Stimulated activated naive CD8-positive, alpha-beta T cell treated with anti-CD3 and anti-CD28 coated beads, Interleukin-15, amount 100 ng/mL, for 72 hours (primary cell): ENCODE results near the gene SPTBN4.
"Not testable (repeated sequence)": the region's sequence is repeated elsewhere in the genome, so short reads cannot be mapped to it uniquely, and the experiment has no call there.

Source experiments
- ATAC-seq: fragments of 150-1000 bp; cut with Tn5 transposase; 2 replicates; pipeline ENCODE4 v1.10.0; 2021; ENCODE audit warnings: mild to moderate bottlenecking, moderate library complexity
- DNase-seq, 2 donors: peaks; one replicate each; pipeline ENCODE4 v3.0.0; 2021 to 2022
- H3K27ac Mint-ChIP-seq, 2 donors: one replicate each; pipeline ENCODE4 v1.8.0; 2022; ENCODE audit warnings: mild to moderate bottlenecking in 2 of 2, mixed read lengths in 2 of 2, moderate library complexity in 2 of 2
- H3K27me3 Mint-ChIP-seq: one replicate; pipeline ENCODE4 v1.8.0; 2022; ENCODE audit warnings: mixed read lengths
- H3K4me1 Mint-ChIP-seq: one replicate; pipeline ENCODE4 v1.8.0; 2022; ENCODE audit warnings: mild to moderate bottlenecking, mixed read lengths
- H3K4me3 Mint-ChIP-seq, 2 donors: one replicate each; pipeline ENCODE4 v1.8.0; 2022; ENCODE audit warnings: mild to moderate bottlenecking in 2 of 2, mixed read lengths in 2 of 2, moderate library complexity in 1 of 2
- H3K9me3 Mint-ChIP-seq, 2 donors: one replicate each; pipeline ENCODE4 v1.8.0; 2022; ENCODE audit warnings: mixed read lengths in 2 of 2

Gene SPTBN4

DNA sequence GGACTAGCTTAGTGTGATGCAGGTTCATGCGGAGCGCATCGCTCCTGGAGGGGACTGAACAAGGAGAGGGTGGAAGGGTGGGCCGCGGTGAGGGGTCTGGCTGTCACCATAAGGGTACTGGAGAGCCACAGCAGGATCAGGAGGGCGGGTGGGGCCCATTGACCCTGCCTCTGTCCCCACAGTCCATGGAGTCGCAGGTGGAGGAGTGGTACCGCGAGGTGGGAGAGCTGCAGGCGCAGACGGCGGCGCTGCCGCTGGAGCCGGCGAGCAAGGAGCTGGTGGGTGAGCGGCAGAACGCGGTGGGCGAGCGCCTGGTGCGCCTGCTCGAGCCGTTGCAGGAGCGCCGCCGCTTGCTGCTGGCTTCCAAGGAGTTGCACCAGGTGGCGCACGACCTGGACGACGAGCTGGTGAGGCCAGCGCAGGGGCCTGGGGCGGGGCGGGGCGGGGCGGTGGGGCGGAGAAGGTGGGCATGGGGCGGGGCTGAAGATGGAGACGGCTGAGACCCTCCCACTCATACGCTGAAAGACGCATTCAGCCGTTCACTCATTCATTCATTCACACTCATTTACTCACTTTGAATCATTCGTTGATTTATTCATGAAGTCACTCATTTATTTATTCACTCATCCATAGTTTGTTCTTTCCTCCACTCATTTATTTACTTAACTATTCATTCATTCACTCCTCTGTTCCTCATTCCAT, 82.4 kb downstream of the SPTBN4 start:
- no peak overlapping the region for H3K27ac Mint-ChIP-seq
- H3K9me3 Mint-ChIP-seq: no peaks in the 10 kb centered on the region
- DNase-seq: peak; percentile 67 to 70
- peaks cover 45% of the 10 kb centered on the region for H3K27me3 Mint-ChIP-seq
- peak; percentile 91 for ATAC-seq
- H3K4me3 Mint-ChIP-seq: peak overlapping the region; percentile 49 to 66
- H3K4me1 Mint-ChIP-seq: peaks cover 13% of the 10 kb centered on the region

DNA sequence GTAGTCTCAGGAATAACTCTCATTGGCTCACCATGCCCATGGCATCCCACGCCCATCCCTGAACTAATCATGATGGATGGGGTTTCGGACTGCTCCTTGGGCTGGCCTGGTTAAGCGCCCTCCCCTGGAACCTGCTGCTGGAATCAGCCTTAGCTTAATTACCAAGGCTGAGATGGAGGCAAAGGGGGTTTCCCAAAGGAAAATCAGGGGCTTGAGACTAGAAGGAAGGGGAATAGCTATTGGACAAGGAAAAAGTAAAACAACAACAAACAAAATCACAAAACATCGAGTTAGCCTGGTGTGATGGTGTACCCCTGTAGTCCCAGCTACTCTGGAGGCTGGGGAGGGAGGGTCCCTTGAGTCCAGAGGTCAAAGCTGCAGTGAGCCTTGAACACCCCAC, 84.2 kb downstream of the SPTBN4 start:
- H3K27me3 Mint-ChIP-seq: peaks cover 63% of the 10 kb centered on the region
- ATAC-seq: no peak
- peaks cover 19% of the 10 kb centered on the region for H3K4me1 Mint-ChIP-seq
- H3K4me3 Mint-ChIP-seq: no peak overlapping the region
- no peak overlapping the region for H3K27ac Mint-ChIP-seq
- H3K9me3 Mint-ChIP-seq: no peaks in the 10 kb centered on the region
- DNase-seq: no peak

DNA sequence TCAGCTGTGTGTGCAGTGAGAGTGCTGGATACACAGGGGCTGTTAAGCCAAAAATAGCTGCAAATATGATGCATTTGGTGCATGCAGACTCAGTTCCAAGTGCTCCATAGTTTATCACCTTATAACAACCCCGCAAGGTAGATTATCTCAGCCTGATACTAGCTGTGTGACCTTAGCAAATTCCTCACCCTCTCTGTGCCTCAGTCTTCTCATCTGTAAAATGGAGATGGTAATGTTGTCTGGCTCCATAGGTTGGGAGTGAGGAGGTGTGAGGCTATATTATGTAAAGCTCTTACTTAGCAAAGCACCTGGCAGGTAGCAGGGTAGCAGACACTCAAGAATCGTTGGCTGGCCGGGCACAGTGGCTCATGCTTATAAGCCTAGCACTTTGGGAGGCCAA, 86.0 kb downstream of the SPTBN4 start:
- H3K27ac Mint-ChIP-seq: no peak overlapping the region
- H3K4me1 Mint-ChIP-seq: peaks cover 19% of the 10 kb centered on the region
- DNase-seq: no peak
- no peak overlapping the region for H3K4me3 Mint-ChIP-seq
- H3K9me3 Mint-ChIP-seq: no peaks in the 10 kb centered on the region
- H3K27me3 Mint-ChIP-seq: peaks cover 57% of the 10 kb centered on the region
- ATAC-seq: no peak

DNA sequence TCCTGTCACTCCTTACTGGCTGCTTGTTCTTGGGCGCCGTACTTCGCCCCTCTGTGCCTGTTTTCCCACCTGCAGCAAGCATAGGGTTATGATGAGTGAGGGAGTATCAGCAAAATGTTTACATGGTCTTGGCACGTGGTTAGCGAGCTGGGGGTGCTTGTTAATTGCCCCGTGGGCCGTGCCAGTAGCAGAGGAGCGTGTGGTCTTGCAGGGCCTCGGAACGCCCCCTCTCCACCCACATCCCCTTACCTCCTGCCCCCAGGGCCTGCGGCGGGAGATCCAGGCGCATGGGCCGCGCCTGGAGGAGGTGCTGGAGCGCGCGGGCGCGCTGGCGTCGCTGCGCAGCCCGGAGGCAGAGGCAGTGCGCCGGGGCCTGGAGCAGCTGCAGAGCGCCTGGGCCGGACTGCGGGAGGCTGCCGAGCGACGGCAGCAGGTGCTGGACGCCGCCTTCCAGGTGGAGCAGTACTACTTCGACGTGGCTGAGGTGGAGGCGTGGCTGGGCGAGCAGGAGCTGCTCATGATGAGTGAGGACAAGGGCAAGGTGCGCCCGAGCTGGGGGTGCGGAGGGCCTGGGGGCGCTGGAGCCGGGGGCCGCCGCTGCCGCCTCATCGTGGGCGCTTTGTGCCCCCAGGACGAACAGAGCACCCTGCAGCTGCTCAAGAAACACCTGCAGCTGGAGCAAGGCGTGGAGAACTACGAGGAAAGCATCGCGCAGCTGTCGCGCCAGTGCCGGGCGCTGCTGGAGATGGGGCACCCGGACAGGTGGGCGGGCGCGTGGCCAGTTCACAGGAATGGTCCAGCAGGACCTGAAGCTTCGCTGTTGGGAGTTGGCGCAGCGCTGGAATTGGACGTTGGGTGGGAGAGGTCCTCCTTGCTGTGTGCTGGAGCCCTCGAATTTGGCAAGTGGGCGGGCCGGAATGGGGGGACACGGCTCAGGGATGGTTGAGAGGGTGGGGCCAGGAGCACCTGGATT, 87.4 kb downstream of the SPTBN4 start:
- H3K4me1 Mint-ChIP-seq: peaks cover 12% of the 10 kb centered on the region
- H3K27ac Mint-ChIP-seq: no peak overlapping the region
- ATAC-seq (no peak), DNase-seq (no peak)
- peaks cover 48% of the 10 kb centered on the region for H3K27me3 Mint-ChIP-seq
- H3K9me3 Mint-ChIP-seq: no peaks in the 10 kb centered on the region
- H3K4me3 Mint-ChIP-seq: no peak overlapping the region

DNA sequence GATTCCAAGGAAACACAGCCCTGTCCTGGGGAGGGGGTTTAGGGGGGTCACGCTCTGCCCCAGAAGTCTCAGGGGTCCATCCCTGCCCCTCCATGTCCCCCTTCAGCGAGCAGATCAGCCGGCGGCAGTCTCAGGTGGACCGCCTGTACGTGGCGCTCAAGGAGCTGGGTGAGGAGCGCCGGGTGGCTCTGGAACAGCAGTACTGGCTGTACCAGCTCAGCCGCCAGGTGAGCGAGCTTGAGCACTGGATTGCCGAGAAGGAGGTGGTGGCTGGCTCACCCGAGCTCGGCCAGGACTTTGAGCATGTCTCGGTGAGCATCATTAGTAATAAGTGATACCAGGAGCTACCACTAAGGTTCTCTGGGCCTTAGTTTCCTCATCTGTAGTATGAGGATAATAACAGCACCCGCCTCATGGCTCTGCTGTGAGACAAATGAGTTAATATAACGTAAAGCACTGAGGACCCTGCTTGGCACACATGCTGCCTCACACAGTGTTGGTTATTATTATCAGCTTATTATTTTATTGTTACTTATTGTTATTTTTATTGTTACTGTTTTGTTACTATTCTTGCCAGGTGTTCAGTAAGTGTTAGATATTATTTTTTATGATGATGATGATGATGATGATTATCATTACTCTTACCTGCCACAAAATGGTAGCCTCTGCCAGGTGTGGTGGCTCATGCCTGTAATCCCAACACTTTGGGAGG, 89.3 kb downstream of the SPTBN4 start:
- DNase-seq: no peak
- Mint-ChIP-seq H3K4me1 (peaks cover 21% of the 10 kb centered on the region), H3K27ac (no peak overlapping the region), H3K9me3 (no peaks in the 10 kb centered on the region), H3K27me3 (peaks cover 35% of the 10 kb centered on the region), H3K4me3 (no peak overlapping the region)
- ATAC-seq: no peak

DNA sequence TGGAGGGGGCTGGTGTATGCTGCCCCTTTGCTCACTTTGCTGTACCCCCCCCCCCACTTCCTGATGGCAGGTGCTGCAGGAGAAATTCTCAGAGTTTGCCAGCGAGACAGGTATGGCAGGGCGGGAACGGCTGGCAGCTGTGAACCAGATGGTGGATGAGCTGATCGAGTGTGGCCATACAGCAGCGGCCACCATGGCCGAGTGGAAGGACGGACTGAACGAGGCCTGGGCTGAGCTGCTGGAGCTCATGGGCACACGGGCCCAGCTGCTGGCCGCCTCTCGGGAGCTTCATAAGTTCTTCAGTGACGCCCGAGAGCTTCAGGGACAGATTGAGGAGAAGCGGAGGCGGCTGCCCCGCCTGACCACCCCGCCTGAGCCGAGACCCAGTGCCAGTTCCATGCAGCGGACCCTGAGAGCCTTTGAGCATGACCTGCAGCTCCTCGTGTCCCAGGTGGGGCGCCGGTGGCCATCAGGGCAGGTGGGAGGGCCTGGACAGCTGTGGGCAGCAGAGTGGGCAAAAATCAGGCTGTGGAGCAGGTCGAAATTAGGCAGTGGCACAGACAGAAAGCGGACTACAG, 90.2 kb downstream of the SPTBN4 start:
- DNase-seq (no peak), ATAC-seq (no peak)
- Mint-ChIP-seq H3K4me1 (peaks cover 26% of the 10 kb centered on the region), H3K27me3 (peaks cover 41% of the 10 kb centered on the region), H3K27ac (no peak overlapping the region), H3K9me3 (no peaks in the 10 kb centered on the region), H3K4me3 (no peak overlapping the region)

DNA sequence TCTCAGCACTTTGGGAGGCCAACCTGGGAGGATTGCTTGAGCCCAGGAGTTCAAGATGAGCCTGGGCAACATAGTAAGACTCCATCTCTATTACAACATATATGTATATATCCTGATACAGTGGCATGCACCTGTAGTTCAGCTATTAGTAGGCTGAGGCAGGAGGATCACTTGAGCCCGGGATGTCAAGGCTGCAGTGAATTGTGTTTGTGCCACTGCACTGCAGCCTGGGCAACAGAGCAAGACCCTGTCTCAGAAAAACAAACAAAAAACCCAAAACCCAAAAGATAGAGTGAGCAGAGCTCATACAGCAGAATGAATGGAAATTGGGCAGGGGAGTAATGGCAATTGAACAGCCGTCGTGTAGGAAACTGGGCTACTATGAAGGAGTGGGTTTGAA, 92.6 kb downstream of the SPTBN4 start:
- DNase-seq (no peak), ATAC-seq (no peak)
- Mint-ChIP-seq H3K4me1 (peaks cover 19% of the 10 kb centered on the region), H3K9me3 (no peaks in the 10 kb centered on the region), H3K4me3 (no peak overlapping the region), H3K27ac (no peak overlapping the region), H3K27me3 (peaks cover 32% of the 10 kb centered on the region)

DNA sequence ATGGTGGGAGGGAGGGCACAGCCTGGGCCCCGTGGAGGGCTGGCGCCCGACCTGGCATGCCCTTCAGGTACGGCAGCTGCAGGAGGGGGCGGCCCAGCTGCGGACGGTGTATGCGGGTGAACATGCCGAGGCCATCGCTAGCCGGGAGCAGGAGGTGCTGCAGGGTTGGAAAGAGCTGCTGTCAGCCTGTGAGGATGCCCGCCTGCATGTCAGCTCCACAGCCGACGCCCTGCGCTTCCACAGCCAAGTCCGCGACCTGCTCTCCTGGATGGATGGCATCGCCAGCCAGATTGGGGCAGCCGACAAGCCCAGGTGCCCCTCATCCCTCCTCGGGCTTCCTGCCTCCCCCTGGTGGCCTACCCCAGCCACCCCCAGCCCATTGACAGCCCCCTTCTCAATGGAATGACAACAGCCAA, 93.3 kb downstream of the SPTBN4 start:
- no peak overlapping the region for H3K4me3 Mint-ChIP-seq
- no peak for DNase-seq
- H3K27ac Mint-ChIP-seq: no peak overlapping the region

DNA sequence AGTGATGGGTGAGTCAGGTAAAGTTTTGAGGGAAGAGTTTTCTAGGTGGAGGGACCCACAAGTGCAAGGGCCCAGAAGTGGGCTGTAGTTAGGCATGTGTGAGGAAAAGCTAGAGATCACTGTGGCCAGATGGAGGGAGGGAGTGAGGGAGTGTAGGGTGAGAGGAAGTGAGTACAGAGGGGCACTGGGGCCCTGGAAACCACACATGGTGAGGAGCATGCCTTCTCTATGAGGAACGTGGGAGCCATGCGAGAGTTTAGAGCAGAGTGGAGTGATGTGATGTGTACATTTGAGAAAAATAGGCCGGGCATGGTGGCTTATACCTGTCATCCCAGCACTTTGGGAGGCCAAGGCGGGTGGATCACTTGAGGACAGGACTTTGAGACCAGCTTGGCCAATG, 95.1 kb downstream of the SPTBN4 start:
- H3K27me3 Mint-ChIP-seq: peaks cover 42% of the 10 kb centered on the region
- H3K27ac Mint-ChIP-seq: no peak overlapping the region
- H3K9me3 Mint-ChIP-seq: no peaks in the 10 kb centered on the region
- no peak overlapping the region for H3K4me3 Mint-ChIP-seq
- no peak for DNase-seq
- ATAC-seq: no peak
- H3K4me1 Mint-ChIP-seq: peaks cover 16% of the 10 kb centered on the region

More for the DNA sequence above, 93.3 kb downstream of the SPTBN4 start:
- Mint-ChIP-seq H3K27me3 (peaks cover 32% of the 10 kb centered on the region), H3K9me3 (no peaks in the 10 kb centered on the region), H3K4me1 (peaks cover 16% of the 10 kb centered on the region)
- ATAC-seq: no peak

DNA sequence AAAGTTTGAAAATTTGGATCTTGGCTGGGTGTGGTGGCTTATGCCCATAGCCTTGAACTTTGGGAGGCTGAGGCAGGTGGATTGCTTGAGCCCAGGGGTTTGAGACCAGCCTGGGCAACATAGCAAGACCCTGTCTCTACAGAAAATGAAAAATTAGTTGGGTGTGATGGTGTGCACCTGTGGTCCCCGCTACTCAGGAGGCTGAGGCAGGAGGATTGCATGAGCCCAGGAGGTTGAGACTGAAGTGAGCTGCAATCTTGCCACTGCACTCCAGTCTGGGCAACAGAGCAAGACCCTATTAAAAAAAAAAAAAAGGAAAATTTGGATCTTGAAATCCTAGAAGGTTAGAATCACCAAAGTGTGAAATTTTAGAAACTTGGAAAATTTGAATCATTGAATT, 97.7 kb downstream of the SPTBN4 start:
- not testable (repeated sequence) for H3K27ac Mint-ChIP-seq, DNase-seq, H3K4me3 Mint-ChIP-seq, H3K9me3 Mint-ChIP-seq, ATAC-seq
- peaks cover 19% of the 10 kb centered on the region for H3K4me1 Mint-ChIP-seq
- H3K27me3 Mint-ChIP-seq: peaks cover 68% of the 10 kb centered on the region

DNA sequence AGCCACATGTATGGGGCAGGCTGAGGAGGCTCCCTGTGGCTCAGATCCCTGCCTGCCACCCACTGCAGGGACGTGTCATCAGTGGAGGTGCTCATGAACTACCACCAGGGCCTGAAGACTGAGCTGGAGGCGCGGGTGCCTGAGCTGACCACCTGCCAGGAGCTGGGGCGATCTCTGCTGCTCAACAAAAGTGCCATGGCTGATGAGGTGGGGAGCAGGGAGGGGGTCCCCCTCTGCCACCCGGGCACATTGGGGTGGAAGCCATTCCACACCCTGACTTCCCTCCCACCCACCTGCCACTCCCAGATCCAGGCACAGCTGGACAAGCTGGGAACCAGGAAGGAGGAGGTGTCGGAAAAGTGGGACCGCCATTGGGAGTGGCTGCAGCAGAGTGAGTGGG, 98.6 kb downstream of the SPTBN4 start:
- H3K27ac Mint-ChIP-seq: peak overlapping the region in 1 of 2 donors; percentile 86
- H3K9me3 Mint-ChIP-seq: no peaks in the 10 kb centered on the region
- no peak overlapping the region for H3K4me3 Mint-ChIP-seq
- H3K27me3 Mint-ChIP-seq: peaks cover 75% of the 10 kb centered on the region
- peaks cover 20% of the 10 kb centered on the region for H3K4me1 Mint-ChIP-seq
- DNase-seq: no peak
- ATAC-seq: no peak

DNA sequence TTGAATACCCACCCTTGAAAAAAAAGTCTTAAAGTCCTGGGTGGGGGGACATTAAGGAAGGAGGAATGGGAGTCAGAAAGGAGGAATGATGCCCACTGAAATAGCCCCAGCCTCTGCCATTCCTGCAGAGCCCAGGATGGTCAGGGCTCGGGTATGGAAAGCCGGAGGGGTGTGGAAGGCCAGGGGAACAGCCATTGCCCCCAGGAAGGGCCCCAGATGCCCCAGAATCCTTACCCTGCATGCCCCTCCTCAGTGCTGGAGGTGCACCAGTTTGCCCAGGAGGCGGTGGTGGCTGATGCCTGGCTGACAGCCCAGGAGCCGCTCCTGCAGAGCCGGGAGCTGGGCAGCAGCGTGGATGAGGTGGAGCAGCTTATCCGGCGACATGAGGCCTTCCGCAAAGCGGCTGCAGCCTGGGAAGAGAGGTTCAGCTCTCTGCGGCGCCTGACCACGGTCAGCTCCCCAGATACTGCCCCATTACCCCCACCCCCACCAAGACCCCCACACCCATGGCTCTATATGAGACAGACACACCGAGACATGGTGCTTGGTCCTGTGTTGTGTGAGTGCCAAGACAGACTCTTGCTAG, 99.2 kb downstream of the SPTBN4 start:
- Mint-ChIP-seq H3K4me3 (no peak overlapping the region), H3K4me1 (peaks cover 24% of the 10 kb centered on the region), H3K27me3 (peaks cover 75% of the 10 kb centered on the region), H3K27ac (no peak overlapping the region), H3K9me3 (peaks cover 0 to 3% of the 10 kb centered on the region in 2 donors)
- DNase-seq (no peak), ATAC-seq (no peak)

DNA sequence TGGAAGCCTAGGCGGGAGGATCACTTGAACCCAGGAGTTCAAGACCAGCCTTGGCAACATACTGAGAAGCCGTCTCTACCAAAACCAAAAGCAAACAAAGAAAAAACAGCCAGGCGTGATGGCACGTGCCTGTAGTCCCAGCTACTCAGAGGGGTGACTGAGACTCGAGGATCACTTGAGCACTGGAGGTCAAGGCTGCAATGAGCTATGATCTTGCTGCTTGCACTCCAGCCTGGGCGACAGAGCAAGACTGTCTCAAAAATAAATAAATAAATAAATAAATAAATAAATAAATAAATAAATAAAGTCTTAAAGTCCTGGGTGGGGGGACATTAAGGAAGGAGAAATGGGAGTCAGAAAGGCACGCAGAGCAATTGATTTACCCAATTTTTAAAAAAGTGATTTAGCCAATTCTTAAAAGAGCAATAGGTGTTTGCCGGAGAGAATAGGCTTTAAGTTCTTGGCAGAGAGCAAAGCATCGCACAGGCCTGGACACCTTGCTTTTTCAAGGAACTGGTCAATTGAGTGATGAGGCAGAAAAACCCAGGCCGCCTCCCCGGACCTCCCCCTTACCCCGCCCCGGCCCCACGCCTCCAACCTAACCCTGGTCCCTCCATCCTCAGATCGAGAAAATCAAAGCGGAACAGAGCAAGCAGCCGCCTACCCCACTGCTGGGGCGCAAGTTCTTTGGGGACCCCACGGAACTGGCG, 100.4 kb downstream of the SPTBN4 start:
- Mint-ChIP-seq H3K4me3 (peak overlapping the region in 1 of 2 donors; percentile 69), H3K27ac (no peak overlapping the region), H3K9me3 (peaks cover 0 to 4% of the 10 kb centered on the region in 2 donors), H3K4me1 (peaks cover 19% of the 10 kb centered on the region), H3K27me3 (peaks cover 67% of the 10 kb centered on the region)
- DNase-seq (no peak), ATAC-seq (no peak)

DNA sequence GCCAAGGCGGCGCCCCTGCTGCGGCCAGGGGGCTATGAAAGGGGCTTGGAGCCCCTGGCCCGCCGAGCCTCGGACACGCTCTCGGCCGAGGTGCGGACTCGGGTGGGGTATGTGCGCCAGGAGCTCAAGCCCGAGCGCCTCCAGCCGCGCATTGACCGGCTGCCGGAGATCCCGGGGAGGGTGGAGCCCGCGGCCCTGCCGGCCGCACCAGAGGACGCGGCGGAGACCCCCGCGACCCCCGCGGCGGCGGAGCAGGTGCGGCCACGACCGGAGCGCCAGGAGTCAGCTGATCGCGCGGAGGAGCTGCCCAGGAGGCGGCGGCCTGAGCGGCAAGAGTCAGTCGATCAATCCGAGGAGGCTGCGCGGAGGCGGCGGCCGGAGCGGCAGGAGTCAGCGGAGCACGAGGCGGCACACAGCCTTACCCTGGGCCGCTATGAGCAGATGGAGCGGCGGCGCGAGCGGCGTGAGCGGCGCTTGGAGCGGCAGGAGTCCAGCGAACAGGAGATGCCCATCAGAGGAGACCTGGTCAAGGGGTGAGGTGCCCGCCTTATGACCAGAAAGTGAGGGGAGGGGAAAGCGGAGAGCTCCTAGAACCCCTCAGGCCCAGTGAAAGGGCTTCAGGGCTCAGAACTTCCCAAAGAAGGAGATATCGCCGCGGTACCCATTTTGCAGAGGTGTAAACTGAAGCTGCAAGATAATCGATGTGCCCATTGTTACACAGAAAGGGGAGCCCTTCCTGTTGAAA, 101.1 kb downstream of the SPTBN4 start:
- H3K4me3 Mint-ChIP-seq: peak overlapping the region; percentile 15 to 69
- H3K27me3 Mint-ChIP-seq: peaks cover 66% of the 10 kb centered on the region
- H3K27ac Mint-ChIP-seq: no peak overlapping the region
- no peak for DNase-seq
- H3K9me3 Mint-ChIP-seq: peaks cover 0 to 4% of the 10 kb centered on the region in 2 donors
- H3K4me1 Mint-ChIP-seq: peaks cover 19% of the 10 kb centered on the region
- no peak for ATAC-seq
